ENCODE data around the gene DOK7.
"Not testable (repeated sequence)": the region's sequence is repeated elsewhere in the genome, so short reads cannot be mapped to it uniquely, and the experiment has no call there.

The DOK7 gene

DNA sequence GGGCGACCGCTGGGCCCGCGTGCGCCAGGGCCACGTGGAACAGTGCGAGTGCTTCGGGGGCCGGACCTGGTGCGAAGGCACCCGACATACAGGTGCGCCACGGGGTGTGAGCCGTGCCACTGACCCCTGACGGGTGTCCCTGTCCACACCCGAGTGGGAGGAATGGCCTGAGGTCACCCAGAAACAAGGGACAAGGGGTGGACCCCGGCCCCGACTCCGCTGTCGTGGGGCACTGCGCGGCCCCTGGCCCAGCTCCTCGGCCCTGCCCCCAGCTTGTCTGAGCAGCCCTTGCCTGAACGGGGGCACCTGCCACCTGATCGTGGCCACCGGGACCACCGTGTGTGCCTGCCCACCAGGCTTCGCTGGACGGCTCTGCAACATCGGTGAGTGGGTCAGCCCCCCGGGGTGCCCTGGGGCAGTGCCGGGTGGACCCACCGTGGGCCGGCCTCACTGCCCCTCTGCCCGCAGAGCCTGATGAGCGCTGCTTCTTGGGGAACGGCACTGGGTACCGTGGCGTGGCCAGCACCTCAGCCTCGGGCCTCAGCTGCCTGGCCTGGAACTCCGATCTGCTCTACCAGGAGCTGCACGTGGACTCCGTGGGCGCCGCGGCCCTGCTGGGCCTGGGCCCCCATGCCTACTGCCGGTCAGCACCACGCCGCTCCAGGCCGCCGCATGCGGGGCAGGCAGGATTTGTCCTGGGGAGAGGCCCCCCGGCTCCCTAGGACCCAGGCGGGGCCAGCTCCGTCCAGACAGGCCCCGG, 18.6 kb upstream of the DOK7 start:
- no peak for DNase-seq

DNA sequence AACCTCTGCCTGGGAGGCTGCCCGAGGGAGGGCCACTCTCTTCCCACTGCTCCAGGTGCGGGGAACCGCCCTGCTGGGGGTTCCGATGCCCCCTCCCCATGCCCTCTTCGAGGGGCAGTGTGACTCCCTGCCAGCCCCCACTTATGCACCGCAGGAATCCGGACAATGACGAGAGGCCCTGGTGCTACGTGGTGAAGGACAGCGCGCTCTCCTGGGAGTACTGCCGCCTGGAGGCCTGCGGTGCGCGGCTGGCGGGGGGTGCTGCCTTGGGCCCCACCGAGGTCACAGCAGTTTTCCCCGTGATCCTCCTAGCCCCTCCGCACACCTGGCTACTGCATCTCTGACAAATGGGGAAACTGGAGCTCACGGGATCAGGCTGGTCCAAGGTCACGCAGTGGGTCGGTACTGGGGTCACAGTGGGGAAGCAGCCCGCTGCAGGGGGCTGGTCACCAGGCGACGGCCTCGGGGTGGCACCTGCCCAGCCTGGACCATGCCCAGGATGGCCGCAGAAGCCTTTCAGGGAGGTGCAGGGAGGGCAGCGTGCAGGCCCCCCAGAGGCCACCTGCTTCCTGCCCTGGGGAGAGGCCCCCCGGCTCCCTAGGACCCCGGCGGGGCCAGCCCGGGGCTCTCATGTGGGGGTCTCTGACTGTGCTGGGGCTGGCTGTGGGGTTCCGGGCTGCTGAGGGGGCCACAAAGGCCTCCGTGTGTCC, 17.8 kb upstream of the DOK7 start:
- DNase-seq: no peak

DNA sequence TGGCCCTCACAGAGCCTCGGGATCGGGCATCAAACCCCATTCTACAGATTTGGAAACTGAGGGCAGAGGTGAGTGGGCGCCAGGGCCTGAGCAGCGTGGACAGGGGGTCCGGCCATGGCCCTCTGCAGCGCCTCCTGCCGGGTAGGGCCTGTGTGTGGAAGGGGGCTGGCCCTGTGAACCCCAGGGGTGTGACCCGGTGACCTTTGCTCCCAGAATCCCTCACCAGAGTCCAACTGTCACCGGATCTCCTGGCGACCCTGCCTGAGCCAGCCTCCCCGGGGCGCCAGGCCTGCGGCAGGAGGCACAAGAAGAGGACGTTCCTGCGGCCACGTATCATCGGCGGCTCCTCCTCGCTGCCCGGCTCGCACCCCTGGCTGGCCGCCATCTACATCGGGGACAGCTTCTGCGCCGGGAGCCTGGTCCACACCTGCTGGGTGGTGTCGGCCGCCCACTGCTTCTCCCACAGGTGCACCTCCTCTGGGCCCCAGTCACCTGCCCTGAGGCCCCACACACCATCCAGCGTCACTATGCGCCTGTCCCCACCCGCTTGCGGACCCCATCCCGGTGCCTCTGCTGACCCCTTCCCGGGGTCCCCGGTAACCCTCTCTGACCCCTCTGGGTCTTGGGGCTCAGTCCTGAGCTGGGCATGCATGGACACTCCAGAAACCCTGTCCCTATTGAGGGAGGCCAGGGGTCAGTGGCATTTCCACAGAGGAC, 17.1 kb upstream of the DOK7 start:
- no peak for DNase-seq

- DNase-seq: no peak
These were observed 16.3 kb upstream of the DOK7 start for GRCh38 chr4:3446631-3447320.

DNA sequence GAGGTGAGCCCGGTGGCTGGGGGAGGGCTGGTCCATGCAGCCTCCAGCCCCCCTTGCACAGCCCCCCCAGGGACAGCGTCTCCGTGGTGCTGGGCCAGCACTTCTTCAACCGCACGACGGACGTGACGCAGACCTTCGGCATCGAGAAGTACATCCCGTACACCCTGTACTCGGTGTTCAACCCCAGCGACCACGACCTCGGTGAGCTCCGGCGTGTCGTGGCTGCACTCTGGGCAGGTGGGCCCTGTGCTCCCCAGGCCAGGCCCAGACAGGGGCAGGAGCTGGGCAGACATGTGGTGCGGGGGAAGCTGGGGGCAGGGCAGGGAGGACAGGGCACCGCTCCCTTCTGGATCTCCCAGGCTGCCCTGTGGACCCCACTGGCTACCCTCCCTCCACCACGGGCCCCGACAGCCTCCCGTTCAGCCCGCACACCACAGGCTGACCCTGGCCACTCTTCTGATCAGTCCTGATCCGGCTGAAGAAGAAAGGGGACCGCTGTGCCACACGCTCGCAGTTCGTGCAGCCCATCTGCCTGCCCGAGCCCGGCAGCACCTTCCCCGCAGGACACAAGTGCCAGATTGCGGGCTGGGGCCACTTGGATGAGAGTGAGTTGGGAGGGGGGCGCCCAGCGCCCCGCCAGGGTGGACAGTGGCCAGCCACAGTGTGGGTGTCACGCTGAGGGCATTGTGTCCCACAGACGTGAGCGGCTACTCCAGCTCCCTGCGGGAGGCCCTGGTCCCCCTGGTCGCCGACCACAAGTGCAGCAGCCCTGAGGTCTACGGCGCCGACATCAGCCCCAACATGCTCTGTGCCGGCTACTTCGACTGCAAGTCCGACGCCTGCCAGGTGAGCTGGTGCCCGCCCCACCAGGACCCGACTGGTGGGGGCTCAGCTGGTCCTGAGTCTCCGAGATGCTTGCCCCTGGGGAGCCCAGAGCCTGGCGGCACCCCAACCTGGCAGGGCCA, 15.4 kb upstream of the DOK7 start:
- DNase-seq: no peak

- DNase-seq: no peak
These were observed 14.0 kb upstream of the DOK7 start for GRCh38 chr4:3449047-3449573.

DNA sequence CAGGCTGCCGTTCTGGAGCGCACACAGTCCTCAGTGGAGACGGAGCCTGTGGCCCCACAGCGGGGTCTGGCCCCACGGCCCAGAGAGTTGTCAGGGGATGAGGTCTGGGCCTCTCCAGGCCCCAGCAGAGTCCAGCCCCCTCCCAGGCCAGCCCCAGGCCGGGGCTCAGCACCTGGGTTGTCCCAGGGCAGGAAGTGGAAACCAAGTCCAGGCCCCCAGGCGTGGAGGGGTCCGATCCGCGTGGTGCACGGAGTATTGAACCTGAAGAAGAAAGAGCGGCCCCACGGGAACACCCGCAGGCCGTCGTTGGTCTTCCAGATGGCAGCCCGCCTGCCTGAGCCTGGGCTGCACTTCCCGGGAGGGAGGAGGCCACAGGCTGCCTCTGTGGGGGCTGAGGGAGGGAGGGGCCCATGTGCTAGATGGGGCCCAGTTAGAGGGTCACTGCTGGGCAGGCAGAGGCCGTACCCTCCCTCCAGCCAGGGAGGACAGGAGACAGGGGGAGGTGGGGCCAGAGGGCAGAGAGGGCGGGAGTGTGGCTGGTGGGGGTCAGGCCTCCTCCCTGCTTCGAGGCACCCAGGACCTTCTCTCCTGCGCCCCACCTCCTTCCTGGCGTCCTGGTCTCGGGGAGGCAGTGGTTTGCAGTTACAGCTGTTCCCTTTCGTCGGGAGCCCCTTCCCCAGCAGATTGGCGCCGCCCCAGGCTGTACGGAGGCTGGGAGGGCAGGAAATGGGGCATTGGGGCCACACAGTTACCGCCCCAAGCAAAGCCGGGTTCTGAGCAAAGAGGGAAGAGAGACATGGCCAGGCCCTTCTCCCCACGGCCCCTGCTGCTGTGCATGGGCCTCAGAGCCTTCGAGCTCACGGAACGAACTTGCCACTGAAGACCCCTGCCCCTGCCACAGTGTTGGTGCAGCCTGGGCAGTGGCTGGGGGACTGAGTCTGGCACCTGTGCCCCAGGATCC, 13.3 kb upstream of the DOK7 start:
- no peak for DNase-seq

DNA sequence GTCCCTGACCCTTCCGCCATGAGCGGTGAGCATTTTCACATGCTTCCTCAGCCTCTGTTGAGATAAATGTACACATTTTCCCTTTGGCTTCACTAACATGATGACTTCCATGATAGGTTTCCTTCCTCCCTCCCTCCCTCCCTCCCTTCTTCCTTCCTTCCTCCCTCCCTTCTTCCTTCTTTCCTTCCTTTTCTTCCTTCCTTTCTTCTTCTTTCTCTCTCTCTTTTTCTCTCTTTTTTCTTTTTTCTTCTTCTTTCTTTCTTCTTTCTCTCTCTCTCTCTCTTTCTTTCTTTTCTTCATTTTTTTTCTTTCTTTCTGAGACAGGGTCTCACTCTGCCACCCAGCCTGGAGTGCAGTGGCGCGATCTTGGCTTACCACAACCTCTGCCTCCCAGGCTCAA, 12.5 kb upstream of the DOK7 start:
- DNase-seq: no peak

GRCh38 chr4:3451956-3452355, 11.2 kb upstream of the DOK7 start:
- DNase-seq: no peak

DNA sequence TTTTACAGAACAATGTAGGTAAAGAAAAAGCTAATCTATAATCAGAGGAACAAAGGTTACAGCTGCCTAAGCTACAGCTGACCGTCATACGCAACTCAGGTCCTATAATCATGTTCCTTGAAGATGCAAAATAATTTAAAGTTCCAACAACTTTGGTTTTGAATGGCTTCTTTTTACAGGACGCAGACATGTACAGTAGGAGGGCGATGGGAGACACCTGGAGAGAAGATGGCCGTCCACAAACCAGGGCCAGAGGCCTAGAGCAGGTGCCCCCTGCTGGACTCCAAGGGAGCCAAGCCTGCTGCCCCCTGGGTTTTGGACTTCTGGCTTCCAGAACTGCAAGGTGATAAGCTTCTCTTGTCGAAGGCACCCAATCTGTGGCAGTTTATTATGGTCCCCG, 10.7 kb upstream of the DOK7 start:
- DNase-seq: no peak

DNA sequence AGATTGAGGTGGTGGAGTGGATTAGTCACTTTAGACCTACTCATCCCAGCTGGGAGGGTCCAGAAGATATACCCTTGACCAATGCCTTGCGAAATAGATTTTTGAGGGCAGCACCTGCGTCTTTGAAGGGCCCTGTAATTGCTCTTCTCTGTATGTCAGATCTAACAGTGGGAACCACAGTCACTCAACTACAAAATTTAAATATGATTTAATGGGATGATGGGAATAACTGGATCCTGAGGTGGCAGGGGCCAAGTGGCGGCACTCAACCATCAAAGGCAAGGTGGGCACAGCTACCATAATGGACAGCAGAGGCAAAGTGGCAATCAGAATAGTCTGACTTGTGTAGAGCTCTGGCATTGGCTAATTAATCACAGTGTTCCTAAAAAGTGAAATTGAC, 7.5 kb upstream of the DOK7 start:
- not testable (repeated sequence) for DNase-seq

GRCh38 chr4:3458371-3458770, 4.7 kb upstream of the DOK7 start:
- DNase-seq: no peak

GRCh38 chr4:3459156-3459555, 4.0 kb upstream of the DOK7 start:
- not testable (repeated sequence) for DNase-seq

DNA sequence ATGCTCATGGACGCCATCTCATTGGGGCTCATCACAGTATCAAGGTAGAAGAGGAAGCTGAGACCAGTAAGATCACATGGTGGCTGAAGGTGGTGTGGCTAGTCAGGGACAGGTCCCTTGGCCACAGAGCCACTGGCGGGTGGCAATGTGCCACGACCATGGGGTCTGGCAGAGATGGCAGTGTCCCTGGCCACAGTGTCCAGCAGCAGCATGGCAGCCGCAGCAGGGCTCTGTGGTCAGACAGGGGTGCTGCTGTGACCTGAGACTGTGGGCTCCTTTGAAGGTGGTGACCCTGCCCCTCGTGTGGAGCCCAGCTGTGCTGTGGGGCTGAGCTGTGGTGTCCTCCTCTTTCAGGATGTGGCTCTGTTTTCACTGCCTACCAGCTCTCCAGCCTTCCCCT, 2.2 kb upstream of the DOK7 start:
- no peak for DNase-seq

DNA sequence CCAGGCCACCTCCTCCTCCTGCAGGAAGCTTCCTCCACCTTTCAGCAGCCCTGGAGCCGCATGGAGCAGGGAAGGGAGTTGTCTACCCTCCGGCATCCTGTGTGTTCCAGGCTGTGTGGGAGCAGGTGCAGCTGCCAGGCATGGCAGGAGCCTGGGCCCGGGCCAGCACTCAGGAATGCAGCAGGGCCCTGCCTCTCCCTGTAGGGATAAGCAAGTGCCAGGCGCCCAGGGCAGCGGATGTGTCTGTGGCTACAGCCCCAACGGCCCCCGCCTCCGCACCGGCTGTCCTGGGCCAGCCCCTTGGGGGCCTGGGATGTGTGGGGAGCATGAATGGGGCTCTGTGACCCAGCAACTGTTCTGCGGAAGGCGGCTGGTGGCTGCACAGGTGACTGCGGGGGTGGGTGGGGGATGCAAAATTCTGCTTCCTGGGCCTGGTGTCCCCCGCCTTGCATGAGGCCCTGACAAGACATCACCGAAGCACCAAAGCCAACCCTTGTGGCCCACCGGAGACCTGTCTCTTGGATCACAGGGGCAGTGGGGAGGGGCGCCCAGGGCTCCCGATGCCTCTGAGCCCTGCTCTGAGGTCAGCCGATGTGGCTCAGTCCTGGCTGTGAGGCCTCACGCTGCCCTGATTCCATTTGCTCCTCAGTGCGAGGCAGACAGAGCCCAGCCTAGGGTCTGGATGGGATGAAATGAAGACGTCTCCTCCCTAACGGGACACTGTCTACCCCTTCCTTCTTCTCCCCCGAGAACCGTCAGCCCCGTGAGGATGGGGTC, 1.4 kb upstream of the DOK7 start:
- no peak for DNase-seq

GRCh38 chr4:3462321-3462789, 751 bp upstream of the DOK7 start:
- DNase-seq: no peak

DNA sequence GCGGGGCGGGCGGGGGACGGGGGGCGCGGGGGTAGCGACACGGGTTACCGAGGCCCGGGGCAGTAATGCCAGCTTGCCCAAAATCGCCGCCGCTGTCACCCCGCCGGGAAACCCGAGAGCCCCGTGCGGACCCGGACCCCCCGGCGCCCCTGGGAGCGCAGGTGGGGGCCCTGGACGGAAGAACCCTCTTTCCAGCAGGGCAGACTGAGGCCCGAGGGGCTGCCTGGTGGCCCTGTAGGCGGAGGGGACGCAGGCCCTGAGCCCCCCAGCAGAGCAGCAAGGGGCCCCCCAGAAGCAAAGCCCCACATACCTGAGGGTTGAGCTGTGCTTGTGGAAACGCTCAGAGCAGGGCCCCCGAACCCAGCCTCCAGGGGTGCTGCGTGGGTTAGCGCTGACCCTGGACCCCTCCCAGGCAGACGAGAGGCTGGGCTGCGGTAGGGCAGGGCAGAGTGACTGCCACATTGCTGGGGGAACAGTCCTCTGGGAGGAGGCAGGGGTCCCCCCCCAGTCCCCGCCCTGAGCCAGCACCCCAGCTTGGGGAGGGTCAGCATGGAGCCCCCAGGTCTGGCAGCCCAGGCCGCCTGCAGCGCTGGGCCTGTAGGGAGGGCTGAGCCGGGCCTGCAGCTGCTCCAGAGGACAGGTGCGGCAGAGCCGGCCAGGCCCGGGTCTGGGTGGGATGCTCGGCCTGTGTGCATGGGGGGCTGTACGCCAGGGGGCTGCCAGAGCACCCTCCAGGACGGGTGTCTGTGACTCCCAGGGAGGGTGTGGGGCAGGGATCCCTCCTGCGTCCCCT, 646 bp downstream of the DOK7 start:
- no peak for DNase-seq

GRCh38 chr4:3464349-3464905, 1.3 kb downstream of the DOK7 start:
- no peak for DNase-seq

Data from activated effector memory CD4-positive, alpha-beta T cell treated with Interleukin-2 at 50 U/mL for 16 hours (primary cell).